GM18526 (cell line): ENCODE measurements around the gene LGR6.

Experiments used
- POLR2A ChIP-seq: IDR thresholded peaks from 3 replicates; pipeline ENCODE4 v1.6.1; 2011; ENCODE audit not compliant: insufficient read length; ENCODE audit errors: extremely low read depth

The LGR6 gene

GRCh38 chr1:202193614-202194327, at the start of gene LGR6:
TSS of gene LGR6 (plus strand) at chr1:202193799. CDS start at chr1:202193990, 191 bp downstream.
- no peak for TF ChIP-seq POLR2A

- peak; percentile 46 for TF ChIP-seq POLR2A
Observed at GRCh38 chr1:202144402-202145067, 49.1 kb upstream of the LGR6 start, which contains the start of gene ARL8A. TSS of gene ARL8A (minus strand) at chr1:202144737. CDS start at chr1:202144572, 165 bp downstream.

GRCh38 chr1:202145068-202145743, 48.4 kb upstream of the LGR6 start:
- TF ChIP-seq POLR2A: no peak

GRCh38 chr1:202146279-202146678, 47.3 kb upstream of the LGR6 start:
- no peak for TF ChIP-seq POLR2A

- no peak for TF ChIP-seq POLR2A
Observed at GRCh38 chr1:202146993-202147392, 46.6 kb upstream of the LGR6 start.

- no peak for TF ChIP-seq POLR2A
Observed at GRCh38 chr1:202148391-202148790, 45.2 kb upstream of the LGR6 start.

- no peak for TF ChIP-seq POLR2A
Observed at GRCh38 chr1:202149566-202149965, 44.0 kb upstream of the LGR6 start.

- no peak for TF ChIP-seq POLR2A
Observed at GRCh38 chr1:202150187-202150586, 43.4 kb upstream of the LGR6 start.

- no peak for TF ChIP-seq POLR2A
Observed at GRCh38 chr1:202150602-202151001, 43.0 kb upstream of the LGR6 start.

- no peak for TF ChIP-seq POLR2A
Observed at GRCh38 chr1:202151045-202151444, 42.6 kb upstream of the LGR6 start.

GRCh38 chr1:202152399-202152798, 41.2 kb upstream of the LGR6 start:
- no peak for TF ChIP-seq POLR2A

GRCh38 chr1:202153284-202153683, 40.3 kb upstream of the LGR6 start:
- no peak for TF ChIP-seq POLR2A

- TF ChIP-seq POLR2A: no peak
Observed at GRCh38 chr1:202154148-202154765, 39.3 kb upstream of the LGR6 start.

- no peak for TF ChIP-seq POLR2A
Observed at GRCh38 chr1:202154766-202155477, 38.7 kb upstream of the LGR6 start.

GRCh38 chr1:202155478-202156021, 38.0 kb upstream of the LGR6 start:
- no peak for TF ChIP-seq POLR2A
